ENCODE data around the gene TASP1. TPM values are rescaled to one million over a fixed set of nuclear protein-coding genes. Genes with fewer than 3 reads are reported as not detected.
A peak's percentile ranks its signal among the peaks of the same experiment; 100 is the strongest.

The TASP1 gene
- 1 to 10 TPM; 8.2 to 8.9 TPM for total RNA-seq

GRCh38 chr20:13638496-13639149 lies at the start of gene TASP1:
Gene TASP1, minus strand, starts transcription at chr20:13638932. Its CDS starts 8,854 bp downstream, at chr20:13630078.
- Mint-ChIP-seq H3K9me3 (no peaks in the 10 kb centered on the region), H3K36me3 (no peaks in the 10 kb centered on the region), H3K4me3 (peak within 1 kb of the TSS; percentile 87), H3K27ac (peak within 1 kb of the TSS; percentile 80), H3K4me1 (ENCODE audit: low read depth) (peaks cover 19% of the 10 kb centered on the region), H3K27me3 (peaks cover 5% of the 10 kb centered on the region)
- peak; percentile 98 for DNase-seq
- intact Hi-C loops (cut with micrococcal nuclease) = loop anchor here (1.0 to 10.0 kb wide), 3 partner anchors 146 to 414 kb away; partner anchors contain the start of genes ESF1 and ISM1
- POLR2A ChIA-PET = no interaction called here
- CTCF ChIA-PET = interaction anchor here (0.9 to 1.1 kb wide), 2 partner anchors 27 to 92 kb away, joined by 3 to 5 read pairs; no protein-coding TSS in a partner anchor

GRCh38 chr20:13687815-13688214 lies 49.1 kb upstream of the TASP1 start:
- ChIA-PET CTCF (no interaction called here), POLR2A (no interaction called here)
- Mint-ChIP-seq H3K27me3 (peaks cover 19% of the 10 kb centered on the region), H3K4me3 (no peak overlapping the region), H3K4me1 (ENCODE audit: low read depth) (no peaks in the 10 kb centered on the region), H3K27ac (no peak overlapping the region), H3K36me3 (no peaks in the 10 kb centered on the region), H3K9me3 (no peaks in the 10 kb centered on the region)
- intact Hi-C loops (cut with micrococcal nuclease) = no loop called here
- DNase-seq = no peak

- H3K4me1 Mint-ChIP-seq (ENCODE audit: low read depth) = no peaks in the 10 kb centered on the region
- ChIA-PET POLR2A (no interaction called here), CTCF (no interaction called here)
- no peaks in the 10 kb centered on the region for H3K36me3 Mint-ChIP-seq
- no peaks in the 10 kb centered on the region for H3K9me3 Mint-ChIP-seq
- no peak overlapping the region for H3K4me3 Mint-ChIP-seq
- no peak overlapping the region for H3K27ac Mint-ChIP-seq
- no peak for DNase-seq
- intact Hi-C loops (cut with micrococcal nuclease) = no loop called here
- H3K27me3 Mint-ChIP-seq = peaks cover 17% of the 10 kb centered on the region
Observed at GRCh38 chr20:13685623-13686022, 46.9 kb upstream of the TASP1 start.

GRCh38 chr20:13684566-13685222 lies 46.0 kb upstream of the TASP1 start:
- DNase-seq = peak; percentile 10
- Mint-ChIP-seq H3K9me3 (no peaks in the 10 kb centered on the region), H3K4me1 (ENCODE audit: low read depth) (no peaks in the 10 kb centered on the region), H3K36me3 (no peaks in the 10 kb centered on the region), H3K27ac (no peak overlapping the region), H3K27me3 (peaks cover 17% of the 10 kb centered on the region), H3K4me3 (no peak overlapping the region)
- ChIA-PET POLR2A (no interaction called here), CTCF (no interaction called here)
- intact Hi-C loops (cut with micrococcal nuclease) = no loop called here

GRCh38 chr20:13683833-13684232 lies 45.1 kb upstream of the TASP1 start:
- peaks cover 17% of the 10 kb centered on the region for H3K27me3 Mint-ChIP-seq
- CTCF ChIA-PET = no interaction called here
- no peak overlapping the region for H3K4me3 Mint-ChIP-seq
- no peak overlapping the region for H3K27ac Mint-ChIP-seq
- POLR2A ChIA-PET = no interaction called here
- no peaks in the 10 kb centered on the region for H3K36me3 Mint-ChIP-seq
- no peaks in the 10 kb centered on the region for H3K4me1 Mint-ChIP-seq (ENCODE audit: low read depth)
- intact Hi-C loops (cut with micrococcal nuclease) = no loop called here
- no peak for DNase-seq
- no peaks in the 10 kb centered on the region for H3K9me3 Mint-ChIP-seq

GRCh38 chr20:13681248-13682125 lies 42.8 kb upstream of the TASP1 start:
- CTCF ChIA-PET = no interaction called here
- H3K36me3 Mint-ChIP-seq = no peaks in the 10 kb centered on the region
- no peaks in the 10 kb centered on the region for H3K4me1 Mint-ChIP-seq (ENCODE audit: low read depth)
- no peaks in the 10 kb centered on the region for H3K9me3 Mint-ChIP-seq
- DNase-seq = no peak
- no peak overlapping the region for H3K27ac Mint-ChIP-seq
- peaks cover 17% of the 10 kb centered on the region for H3K27me3 Mint-ChIP-seq
- no peak overlapping the region for H3K4me3 Mint-ChIP-seq
- POLR2A ChIA-PET = no interaction called here
- intact Hi-C loops (cut with micrococcal nuclease) = no loop called here

GRCh38 chr20:13678944-13679343 lies 40.2 kb upstream of the TASP1 start:
- Mint-ChIP-seq H3K27ac (no peak overlapping the region), H3K9me3 (no peaks in the 10 kb centered on the region), H3K27me3 (peaks cover 13% of the 10 kb centered on the region), H3K36me3 (no peaks in the 10 kb centered on the region), H3K4me3 (no peak overlapping the region), H3K4me1 (ENCODE audit: low read depth) (no peaks in the 10 kb centered on the region)
- CTCF ChIA-PET = no interaction called here
- DNase-seq = no peak
- POLR2A ChIA-PET = no interaction called here
- intact Hi-C loops (cut with micrococcal nuclease) = no loop called here

GRCh38 chr20:13677241-13677640 lies 38.5 kb upstream of the TASP1 start:
- Mint-ChIP-seq H3K36me3 (no peaks in the 10 kb centered on the region), H3K4me3 (no peak overlapping the region), H3K27me3 (peaks cover 5% of the 10 kb centered on the region), H3K4me1 (ENCODE audit: low read depth) (no peaks in the 10 kb centered on the region), H3K27ac (no peak overlapping the region), H3K9me3 (no peaks in the 10 kb centered on the region)
- POLR2A ChIA-PET = no interaction called here
- intact Hi-C loops (cut with micrococcal nuclease) = no loop called here
- no peak for DNase-seq
- CTCF ChIA-PET = no interaction called here

- Mint-ChIP-seq H3K27me3 (peaks cover 9% of the 10 kb centered on the region), H3K36me3 (no peaks in the 10 kb centered on the region), H3K9me3 (no peaks in the 10 kb centered on the region), H3K4me3 (no peak overlapping the region), H3K27ac (no peak overlapping the region), H3K4me1 (ENCODE audit: low read depth) (no peaks in the 10 kb centered on the region)
- ChIA-PET POLR2A (no interaction called here), CTCF (no interaction called here)
- DNase-seq = no peak
- intact Hi-C loops (cut with micrococcal nuclease) = no loop called here
Observed at GRCh38 chr20:13676682-13677081, 38.0 kb upstream of the TASP1 start.

GRCh38 chr20:13672690-13673089 lies 34.0 kb upstream of the TASP1 start:
- POLR2A ChIA-PET = no interaction called here
- no peak for DNase-seq
- intact Hi-C loops (cut with micrococcal nuclease) = no loop called here
- Mint-ChIP-seq H3K4me3 (no peak overlapping the region), H3K36me3 (no peaks in the 10 kb centered on the region), H3K27me3 (peaks cover 18% of the 10 kb centered on the region), H3K27ac (no peak overlapping the region), H3K9me3 (no peaks in the 10 kb centered on the region), H3K4me1 (ENCODE audit: low read depth) (no peaks in the 10 kb centered on the region)
- CTCF ChIA-PET = no interaction called here

- Mint-ChIP-seq H3K9me3 (no peaks in the 10 kb centered on the region), H3K4me1 (ENCODE audit: low read depth) (no peaks in the 10 kb centered on the region), H3K27me3 (peaks cover 21% of the 10 kb centered on the region), H3K36me3 (no peaks in the 10 kb centered on the region), H3K4me3 (no peak overlapping the region), H3K27ac (no peak overlapping the region)
- CTCF ChIA-PET = no interaction called here
- intact Hi-C loops (cut with micrococcal nuclease) = no loop called here
- POLR2A ChIA-PET = no interaction called here
- DNase-seq = no peak
Observed at GRCh38 chr20:13671916-13672378, 33.2 kb upstream of the TASP1 start.

- intact Hi-C loops (cut with micrococcal nuclease) = no loop called here
- Mint-ChIP-seq H3K27ac (no peak overlapping the region), H3K27me3 (peaks cover 21% of the 10 kb centered on the region), H3K9me3 (no peaks in the 10 kb centered on the region), H3K36me3 (no peaks in the 10 kb centered on the region), H3K4me3 (no peak overlapping the region), H3K4me1 (ENCODE audit: low read depth) (no peaks in the 10 kb centered on the region)
- ChIA-PET POLR2A (no interaction called here), CTCF (no interaction called here)
- no peak for DNase-seq
Observed at GRCh38 chr20:13671512-13671911, 32.8 kb upstream of the TASP1 start.
